ENCODE data around the gene LRP4. TPM values are rescaled to one million over a fixed set of nuclear protein-coding genes. Genes with fewer than 3 reads are reported as not detected.

LRP4 gene
- total and polyA plus RNA-seq, 2 donors (not counting 3 experiments of a cell fraction or from before 2014, with no cell fraction given): 0.86 to 2.0 TPM

- Histone ChIP-seq H3K36me3 (ENCODE audit: control insufficient read depth in 2 of 2, extremely low read depth in 1 of 2, insufficient read depth in 2 of 2, low read length in 2 of 2) (no peaks in the 10 kb centered on the region), H3K9me1 (replicated peaks; ENCODE audit: control insufficient read depth, extremely low read depth, insufficient read depth, low read length) (no peaks in the 10 kb centered on the region), H3K4me1 (ENCODE audit: control insufficient read depth, extremely low read depth, insufficient read depth, low read length) (peaks cover 4% of the 10 kb centered on the region), H4K20me1 (replicated peaks; ENCODE audit: control insufficient read depth, extremely low read depth, insufficient read depth, low read length) (no peaks in the 10 kb centered on the region), H3K27me3 (ENCODE audit: control insufficient read depth in 2 of 2, insufficient read depth in 2 of 2, low read length in 2 of 2) (peaks cover 0 to 2% of the 10 kb centered on the region in 2 experiments), H3K27ac (ENCODE audit: insufficient read depth, low read depth, low read length) (no peak within 1 kb of the TSS), H3K4me2 (ENCODE audit: insufficient read depth, low read length) (peak within 1 kb of the TSS; percentile 81), H3K9me3 (replicated peaks; ENCODE audit: control insufficient read depth, insufficient read depth, low read length) (no peaks in the 10 kb centered on the region), H3K79me2 (ENCODE audit: control insufficient read depth, insufficient read depth, low read length) (no peaks in the 10 kb centered on the region), H3K4me3 (replicated peaks in 1 of 3; ENCODE audit: insufficient read depth in 1 of 3, low read depth in 1 of 3, low read length in 3 of 3) (peak within 1 kb of the TSS; percentile 30 to 80 (median 75)), H2AFZ (ENCODE audit: low read depth, low read length) (peak within 1 kb of the TSS; percentile 89), H3K9ac (replicated peaks; ENCODE audit: extremely low read depth, insufficient read depth, low read length) (peak within 1 kb of the TSS; percentile 38)
- FAIRE-seq: peak; percentile 89
- TF ChIP-seq POLR2A (IDR thresholded peaks at IDR 0.05; ENCODE audit: low read depth, low read length) (peak; percentile 58), MYC (IDR thresholded peaks at IDR 0.05; ENCODE audit: low read depth, low read length) (peak; percentile 23), GATA2 (IDR thresholded peaks at IDR 0.05; ENCODE audit: insufficient read depth, insufficient read length, low read depth, low read length) (no peak), FOS (IDR thresholded peaks at IDR 0.05; ENCODE audit: borderline replicate concordance, insufficient read depth, low read length) (no peak), POLR2AphosphoS5 (IDR thresholded peaks at IDR 0.05; ENCODE audit: insufficient read depth, low read depth, low read length) (peak; percentile 77), EZH2 (IDR thresholded peaks at IDR 0.05; ENCODE audit: borderline replicate concordance, low read depth, low read length, severe bottlenecking) (no peak), JUN (IDR thresholded peaks at IDR 0.05; ENCODE audit: borderline replicate concordance, insufficient read depth, insufficient read length, low read depth) (no peak)
- TF ChIP-seq, protein P1, sequence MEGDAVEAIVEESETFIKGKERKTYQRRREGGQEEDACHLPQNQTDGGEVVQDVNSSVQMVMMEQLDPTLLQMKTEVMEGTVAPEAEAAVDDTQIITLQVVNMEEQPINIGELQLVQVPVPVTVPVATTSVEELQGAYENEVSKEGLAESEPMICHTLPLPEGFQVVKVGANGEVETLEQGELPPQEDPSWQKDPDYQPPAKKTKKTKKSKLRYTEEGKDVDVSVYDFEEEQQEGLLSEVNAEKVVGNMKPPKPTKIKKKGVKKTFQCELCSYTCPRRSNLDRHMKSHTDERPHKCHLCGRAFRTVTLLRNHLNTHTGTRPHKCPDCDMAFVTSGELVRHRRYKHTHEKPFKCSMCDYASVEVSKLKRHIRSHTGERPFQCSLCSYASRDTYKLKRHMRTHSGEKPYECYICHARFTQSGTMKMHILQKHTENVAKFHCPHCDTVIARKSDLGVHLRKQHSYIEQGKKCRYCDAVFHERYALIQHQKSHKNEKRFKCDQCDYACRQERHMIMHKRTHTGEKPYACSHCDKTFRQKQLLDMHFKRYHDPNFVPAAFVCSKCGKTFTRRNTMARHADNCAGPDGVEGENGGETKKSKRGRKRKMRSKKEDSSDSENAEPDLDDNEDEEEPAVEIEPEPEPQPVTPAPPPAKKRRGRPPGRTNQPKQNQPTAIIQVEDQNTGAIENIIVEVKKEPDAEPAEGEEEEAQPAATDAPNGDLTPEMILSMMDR (IDR thresholded peaks at IDR 0.05; ENCODE audit: extremely low read depth in 1 of 2, insufficient read depth in 1 of 2, low read depth in 1 of 2, low read length in 2 of 2): no peak
- TF ChIP-seq, protein P2, sequence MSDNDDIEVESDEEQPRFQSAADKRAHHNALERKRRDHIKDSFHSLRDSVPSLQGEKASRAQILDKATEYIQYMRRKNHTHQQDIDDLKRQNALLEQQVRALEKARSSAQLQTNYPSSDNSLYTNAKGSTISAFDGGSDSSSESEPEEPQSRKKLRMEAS (IDR thresholded peaks at IDR 0.05; ENCODE audit: insufficient read depth, insufficient read length): no peak
- no TSS peak for BruUV-seq (replicated peaks)
- peak; percentile 84 for DNase-seq (ENCODE audit: low read depth, low spot score)
- intact Hi-C loops (cut with micrococcal nuclease) (no loop called here), dilution Hi-C loops (cut with MboI; ENCODE audit: extremely low pct_ligation_motif_present, low sequenced_read_pairs) (no loop called here)
- POLR2A ChIA-PET: interaction anchor here (0.7 kb wide), 1 partner anchor 17 kb away, joined by 3 read pairs; no protein-coding TSS in a partner anchor
- CTCF ChIA-PET: interaction anchor here (0.5 to 1.5 kb wide), 9 partner anchors 9 to 225 kb away, joined by 3 to 6 read pairs (median 3); no protein-coding TSS in a partner anchor
Observed at GRCh38 chr11:46936138-46937110, 18.1 kb upstream of the LRP4 start, which contains the start of gene CSTPP1. CSTPP1 (plus strand) TSS chr11:46936761; CDS start chr11:46936806, 45 bp downstream.
